ENCODE data around the gene GALNT3.

- TF ChIP-seq REST (IDR thresholded peaks at IDR 0.05; ENCODE audit: insufficient read depth in 1 of 2, low read depth in 2 of 2, low read length in 2 of 2) (no peak), SIN3A (IDR thresholded peaks at IDR 0.05; ENCODE audit: borderline replicate concordance, insufficient read depth, low read length) (no peak)
Observed at GRCh38 chr2:165793161-165793778, 777 bp downstream of the GALNT3 start.

All from PFSK-1 (cell line).